C4-2B (cell line): ENCODE measurements around the gene ZFAND6.

Experiments
- ZFX ChIP-seq: fragments of 450-650 bp; IDR thresholded peaks from 2 replicates; pipeline ENCODE4 v1.6.1; 2017
- TF ChIP-seq, protein P1 (sequence below): fragments of 450-650 bp; conservative IDR thresholded peaks from 2 replicates; pipeline ENCODE4 v1.5.1; 2017; ENCODE audit warnings: mild to moderate bottlenecking

DNA sequence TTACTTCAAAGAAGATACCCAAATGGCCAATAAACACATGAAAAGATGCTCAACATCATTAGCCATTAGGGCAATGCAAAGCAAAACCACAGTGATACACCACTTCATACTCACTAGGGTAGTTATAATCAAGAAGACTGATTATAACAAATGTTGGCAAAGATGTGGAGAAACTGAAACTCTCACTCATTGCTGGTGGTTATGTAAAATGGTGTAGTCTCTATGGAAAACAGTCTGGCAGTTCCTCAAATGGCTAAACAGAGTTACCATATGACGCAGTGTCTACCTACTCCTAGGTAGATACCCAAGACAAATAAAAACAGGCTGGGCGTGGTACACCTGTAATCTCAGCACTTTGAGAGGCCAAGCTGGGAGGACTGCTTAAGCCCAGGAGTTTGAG lies 3.5 kb upstream of the ZFAND6 start:
- TF ChIP-seq, protein P1, sequence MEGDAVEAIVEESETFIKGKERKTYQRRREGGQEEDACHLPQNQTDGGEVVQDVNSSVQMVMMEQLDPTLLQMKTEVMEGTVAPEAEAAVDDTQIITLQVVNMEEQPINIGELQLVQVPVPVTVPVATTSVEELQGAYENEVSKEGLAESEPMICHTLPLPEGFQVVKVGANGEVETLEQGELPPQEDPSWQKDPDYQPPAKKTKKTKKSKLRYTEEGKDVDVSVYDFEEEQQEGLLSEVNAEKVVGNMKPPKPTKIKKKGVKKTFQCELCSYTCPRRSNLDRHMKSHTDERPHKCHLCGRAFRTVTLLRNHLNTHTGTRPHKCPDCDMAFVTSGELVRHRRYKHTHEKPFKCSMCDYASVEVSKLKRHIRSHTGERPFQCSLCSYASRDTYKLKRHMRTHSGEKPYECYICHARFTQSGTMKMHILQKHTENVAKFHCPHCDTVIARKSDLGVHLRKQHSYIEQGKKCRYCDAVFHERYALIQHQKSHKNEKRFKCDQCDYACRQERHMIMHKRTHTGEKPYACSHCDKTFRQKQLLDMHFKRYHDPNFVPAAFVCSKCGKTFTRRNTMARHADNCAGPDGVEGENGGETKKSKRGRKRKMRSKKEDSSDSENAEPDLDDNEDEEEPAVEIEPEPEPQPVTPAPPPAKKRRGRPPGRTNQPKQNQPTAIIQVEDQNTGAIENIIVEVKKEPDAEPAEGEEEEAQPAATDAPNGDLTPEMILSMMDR: no peak
- no peak for TF ChIP-seq ZFX
